Cardiac fibroblast (primary cell): ENCODE results near the gene CACFD1.
A peak's percentile ranks its signal among the peaks of the same experiment; 100 is the strongest.

Experiments used
- DNase-seq, 2 donors: peaks; one replicate each; pipeline versions ENCODE4 v3.0.0 to v3.0.0-alpha.2; 2010; ENCODE audit warnings: low read depth in 2 of 2
- H3K4me3 ChIP-seq, 2 donors: replicated peaks in 1 of 2; 1 replicate in 1 of 2; 2 replicates in 1 of 2; pipeline ENCODE4 v1.5.1; 2011; ENCODE audit warnings: low read depth in 2 of 2, low read length in 2 of 2, mild to moderate bottlenecking in 2 of 2, moderate library complexity in 1 of 2
- CTCF ChIP-seq: IDR thresholded peaks from one replicate; pipeline ENCODE4 v1.5.1; 2011; ENCODE audit warnings: low read depth, mild to moderate bottlenecking, low read length, inconsistent platforms

The CACFD1 gene

DNA sequence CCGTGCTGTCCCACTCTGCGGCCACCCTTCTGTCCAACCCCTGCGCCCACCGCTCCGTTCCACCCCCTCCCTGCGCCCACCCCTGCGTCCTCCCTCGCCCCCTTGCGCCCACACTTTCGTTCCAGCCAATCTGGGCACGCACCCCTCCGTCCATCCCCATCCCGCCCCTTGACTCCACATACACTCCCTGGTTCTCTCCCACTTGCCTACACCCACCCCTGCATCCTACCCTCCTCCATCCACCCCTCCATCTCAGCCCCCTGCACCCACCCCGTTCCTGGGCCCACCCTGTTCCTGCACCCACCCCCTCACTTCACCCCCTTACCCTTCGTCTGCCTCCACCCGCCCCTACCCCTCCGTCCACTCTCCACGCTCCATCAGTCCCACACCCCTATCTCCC, 30.6 kb upstream of the CACFD1 start:
- no peak for DNase-seq
- TF ChIP-seq CTCF = no peak
- H3K4me3 ChIP-seq = no peak overlapping the region

DNA sequence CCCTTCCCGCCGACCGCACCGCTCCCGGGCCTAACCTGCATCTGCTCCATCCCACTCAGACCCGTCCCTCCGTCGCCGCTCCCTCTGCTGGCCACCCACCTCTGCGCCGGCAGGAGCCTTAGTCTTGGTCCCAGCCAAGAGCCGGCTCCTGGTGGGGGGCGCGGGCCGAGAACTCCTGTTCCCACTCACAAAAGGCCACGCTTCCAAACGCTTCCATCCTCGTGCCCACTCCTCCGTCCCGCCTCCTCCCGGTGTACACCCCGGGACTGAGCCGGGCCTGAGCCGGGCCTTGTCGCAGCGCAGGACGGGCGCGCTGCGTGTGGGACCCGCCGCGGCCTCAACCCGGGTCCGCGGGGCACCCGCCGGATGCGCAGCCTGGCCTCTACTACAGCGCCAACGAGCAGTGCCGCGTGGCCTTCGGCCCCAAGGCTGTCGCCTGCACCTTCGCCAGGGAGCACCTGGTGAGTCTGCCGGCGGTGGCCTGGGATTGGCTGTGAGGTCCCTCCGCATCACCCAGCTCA, 30.1 kb upstream of the CACFD1 start:
- peak; percentile 9 to 26 for DNase-seq
- peak; percentile 49 for TF ChIP-seq CTCF

DNA sequence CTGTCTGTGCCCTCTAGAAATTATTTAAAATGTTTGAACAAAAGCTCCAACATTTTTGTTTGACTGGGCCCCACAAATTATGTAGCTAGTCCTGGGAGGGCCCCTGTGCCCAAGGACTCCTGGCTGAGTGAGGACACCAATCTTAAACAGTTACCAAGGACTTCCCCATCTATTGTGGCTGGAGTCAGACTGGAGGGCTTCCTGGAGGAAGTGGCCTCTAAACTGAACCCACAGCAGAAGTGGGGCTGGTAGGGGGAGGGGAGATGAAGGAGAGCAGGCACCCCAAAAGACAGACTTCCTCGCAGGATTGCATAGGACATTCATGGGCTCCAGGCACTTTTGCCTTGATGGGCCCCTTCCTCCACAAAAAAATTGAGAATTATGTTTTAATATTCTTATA, 29.5 kb upstream of the CACFD1 start:
- DNase-seq = no peak
- TF ChIP-seq CTCF = no peak
- H3K4me3 ChIP-seq = no peak overlapping the region

More for the DNA sequence above, 30.1 kb upstream of the CACFD1 start:
- H3K4me3 ChIP-seq = no peak overlapping the region

DNA sequence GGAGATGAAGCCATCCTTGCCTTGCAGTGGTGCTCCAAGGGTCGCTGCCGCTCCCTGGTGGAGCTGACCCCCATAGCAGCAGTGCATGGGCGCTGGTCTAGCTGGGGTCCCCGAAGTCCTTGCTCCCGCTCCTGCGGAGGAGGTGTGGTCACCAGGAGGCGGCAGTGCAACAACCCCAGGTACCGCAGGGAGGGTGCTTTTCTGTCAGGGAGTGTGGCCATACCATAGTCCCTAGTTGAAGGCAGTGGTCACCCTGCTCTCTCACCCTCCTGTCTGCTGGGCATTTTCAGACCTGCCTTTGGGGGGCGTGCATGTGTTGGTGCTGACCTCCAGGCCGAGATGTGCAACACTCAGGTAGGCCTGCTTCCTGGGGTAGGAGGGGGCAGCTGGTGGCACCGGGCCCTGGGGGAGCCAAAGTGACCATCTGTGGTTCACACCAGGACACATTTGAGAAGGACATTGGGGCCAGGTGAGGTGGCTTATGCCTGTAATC, 26.4 kb upstream of the CACFD1 start:
- DNase-seq = no peak
- no peak for TF ChIP-seq CTCF
- no peak overlapping the region for H3K4me3 ChIP-seq

GRCh38 chr9:133436681-133437080, 23.1 kb upstream of the CACFD1 start:
- no peak for DNase-seq
- TF ChIP-seq CTCF = no peak
- H3K4me3 ChIP-seq = no peak overlapping the region

DNA sequence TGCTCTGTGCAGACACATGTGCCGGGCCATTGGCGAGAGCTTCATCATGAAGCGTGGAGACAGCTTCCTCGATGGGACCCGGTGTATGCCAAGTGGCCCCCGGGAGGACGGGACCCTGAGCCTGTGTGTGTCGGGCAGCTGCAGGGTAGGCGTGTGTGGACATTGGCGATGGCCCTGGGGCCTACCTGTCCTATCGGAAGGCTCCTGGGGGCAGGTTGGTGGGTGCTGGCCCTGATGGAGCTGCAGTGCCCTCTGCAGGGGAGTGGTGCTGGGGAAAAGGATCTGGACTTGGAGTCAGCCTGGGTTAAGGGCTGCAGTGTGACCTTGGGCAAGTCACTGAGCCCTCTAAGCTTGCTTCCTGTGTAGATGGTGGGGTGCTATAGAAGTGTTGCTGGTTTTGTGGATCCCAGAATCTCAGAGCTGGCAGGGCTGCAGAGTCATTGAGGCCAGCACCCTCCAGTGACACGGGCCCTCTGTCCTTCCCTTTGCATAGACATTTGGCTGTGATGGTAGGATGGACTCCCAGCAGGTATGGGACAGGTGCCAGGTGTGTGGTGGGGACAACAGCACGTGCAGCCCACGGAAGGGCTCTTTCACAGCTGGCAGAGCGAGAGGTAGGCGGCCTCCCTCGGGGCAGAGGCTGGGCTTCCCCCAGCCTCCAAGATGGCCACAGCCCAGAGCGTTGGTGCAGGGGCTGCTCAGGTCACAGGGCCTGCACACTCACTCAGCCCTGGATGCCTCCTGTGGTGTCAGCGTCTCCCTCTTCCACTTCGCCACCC, 21.8 kb upstream of the CACFD1 start:
- peak; percentile 13 for TF ChIP-seq CTCF
- DNase-seq = no peak
- no peak overlapping the region for H3K4me3 ChIP-seq
